Renal cortex interstitium (tissue), 15 donors: Measurements from ENCODE around the gene RNU1-1. TPM values are rescaled to one million over a fixed set of nuclear protein-coding genes. Genes with fewer than 3 reads are reported as not detected.
"Not testable (repeated sequence)": the region's sequence is repeated elsewhere in the genome, so short reads cannot be mapped to it uniquely, and the experiment has no call there.

Experiments
- DNase-seq, 11 donors: peaks; one replicate each; pipeline ENCODE4 v3.0.0-alpha.2; 2013; ENCODE audit warnings: low read depth in 9 of 11, low spot score in 4 of 11; ENCODE audit errors: extremely low read depth in 1 of 11
- long read RNA-seq, 16 experiments: transcript quantifications; one replicate each; lab custom pipeline, GENCODE V29; 2026
- polyA plus RNA-seq, 3 donors: library from polyadenylated mRNA; unstranded; fragments of 120-200 nt; gene quantifications; one replicate each; pipeline ENCODE4 v1.2.1, GENCODE V29; 2013; ENCODE audit not compliant: insufficient read length in 3 of 3

RNU1-1 gene
- polyA plus RNA-seq = 1 to 10 TPM in 1 of 3 donors, not detected in 2; 1.5 TPM
- long read RNA-seq, donor 1 = 0 reads
- long read RNA-seq, donor 2 = 0 reads
- long read RNA-seq, donor 3 = 0 reads
- long read RNA-seq, donor 4 = 0 reads
- long read RNA-seq, donor 5 = 0 reads
- long read RNA-seq, donor 6, partial matches to known transcripts = 0 of 1 reads
- long read RNA-seq, donor 6, other reads (novel, unspliced or antisense) = 0 of 1 reads
- long read RNA-seq, donor 7 = 0 reads
- long read RNA-seq, donor 8, partial matches to known transcripts = 0 of 4 reads
- long read RNA-seq, donor 8, other reads (novel, unspliced or antisense) = 0 of 4 reads
- long read RNA-seq, donor 9 = 0 reads
- long read RNA-seq, donor 10 = 0 reads
- long read RNA-seq, donor 11 = 0 reads
- long read RNA-seq, donor 12 = 0 reads
- long read RNA-seq, donor 13, partial matches to known transcripts = 0 of 4 reads
- long read RNA-seq, donor 13, other reads (novel, unspliced or antisense) = 0 of 4 reads
- long read RNA-seq, donor 14 = 0 reads
- long read RNA-seq, donor 15 = 0 reads
- long read RNA-seq, donor 16 = 0 reads

- peak in 9 of 11 donors; percentile 47 to 85 (median 71) for DNase-seq
Measured at GRCh38 chr1:16514107-16515055, at the start of gene RNU1-1. TSS of gene RNU1-1 (minus strand) at chr1:16514285.

GRCh38 chr1:16561035-16561434 is 47.0 kb upstream of the RNU1-1 start:
- not testable (repeated sequence) for DNase-seq

DNA sequence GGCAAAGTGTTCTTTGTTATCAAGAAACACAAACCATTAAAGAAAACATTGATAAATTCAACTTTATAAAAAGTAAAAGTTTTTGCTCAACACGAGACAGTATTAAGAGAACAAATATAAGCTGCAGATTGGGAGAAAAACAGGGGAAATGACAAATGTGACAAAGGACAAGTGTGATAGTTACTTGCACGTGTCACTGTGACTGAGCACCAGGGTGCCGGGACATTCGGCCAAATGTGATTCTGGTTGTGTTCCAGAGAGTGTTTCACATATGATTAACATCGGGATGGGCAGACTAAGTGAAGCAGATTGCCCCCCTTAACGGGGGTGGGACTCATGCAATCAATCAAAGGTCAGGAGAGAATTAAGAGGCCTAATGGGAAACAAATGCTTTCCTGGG is 46.4 kb upstream of the RNU1-1 start:
- not testable (repeated sequence) for DNase-seq

DNA sequence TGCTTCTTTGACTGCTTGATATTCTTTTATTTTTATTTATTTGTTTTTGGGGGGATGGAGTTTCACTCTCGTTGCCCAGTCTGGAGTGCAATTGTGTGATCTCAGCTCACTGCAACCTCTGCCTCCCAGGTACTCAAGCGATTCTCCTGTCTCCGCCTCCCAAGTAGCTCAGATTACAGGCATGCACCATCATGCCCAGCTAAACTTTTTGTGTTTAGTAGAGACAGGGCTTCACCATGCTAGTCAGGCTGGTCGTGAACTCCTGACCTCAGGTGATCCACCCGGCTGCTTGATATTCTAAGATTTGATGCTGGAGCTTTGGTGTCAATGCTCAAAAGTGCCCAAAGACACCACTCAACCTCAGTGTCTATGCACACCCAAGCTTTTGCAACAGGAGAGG is 45.6 kb upstream of the RNU1-1 start:
- DNase-seq = not testable (repeated sequence)

DNA sequence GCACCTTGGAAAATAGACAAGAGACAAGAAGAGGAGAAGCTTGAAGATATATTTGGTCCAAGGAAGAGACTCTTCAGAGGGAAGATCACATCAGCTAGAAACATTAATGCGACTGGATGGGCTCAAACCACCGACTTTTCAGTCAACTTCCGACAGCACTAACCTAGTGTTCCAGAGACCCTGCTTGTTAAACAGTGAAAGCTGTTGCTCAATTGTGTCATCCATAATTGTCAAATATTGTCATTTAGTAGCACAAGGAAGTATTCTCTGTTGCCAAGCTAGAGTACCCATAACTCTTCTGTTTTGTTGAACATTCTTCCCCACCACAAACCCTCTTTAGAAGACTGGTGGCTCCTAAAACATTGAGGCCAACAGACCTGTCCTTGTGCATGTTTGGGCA is 42.9 kb upstream of the RNU1-1 start:
- not testable (repeated sequence) for DNase-seq

GRCh38 chr1:16553244-16553643 is 39.2 kb upstream of the RNU1-1 start:
- DNase-seq = not testable (repeated sequence)

GRCh38 chr1:16550212-16550918 is 36.3 kb upstream of the RNU1-1 start:
- DNase-seq = not testable (repeated sequence)

GRCh38 chr1:16549545-16549944 is 35.5 kb upstream of the RNU1-1 start:
- DNase-seq = not testable (repeated sequence)

DNA sequence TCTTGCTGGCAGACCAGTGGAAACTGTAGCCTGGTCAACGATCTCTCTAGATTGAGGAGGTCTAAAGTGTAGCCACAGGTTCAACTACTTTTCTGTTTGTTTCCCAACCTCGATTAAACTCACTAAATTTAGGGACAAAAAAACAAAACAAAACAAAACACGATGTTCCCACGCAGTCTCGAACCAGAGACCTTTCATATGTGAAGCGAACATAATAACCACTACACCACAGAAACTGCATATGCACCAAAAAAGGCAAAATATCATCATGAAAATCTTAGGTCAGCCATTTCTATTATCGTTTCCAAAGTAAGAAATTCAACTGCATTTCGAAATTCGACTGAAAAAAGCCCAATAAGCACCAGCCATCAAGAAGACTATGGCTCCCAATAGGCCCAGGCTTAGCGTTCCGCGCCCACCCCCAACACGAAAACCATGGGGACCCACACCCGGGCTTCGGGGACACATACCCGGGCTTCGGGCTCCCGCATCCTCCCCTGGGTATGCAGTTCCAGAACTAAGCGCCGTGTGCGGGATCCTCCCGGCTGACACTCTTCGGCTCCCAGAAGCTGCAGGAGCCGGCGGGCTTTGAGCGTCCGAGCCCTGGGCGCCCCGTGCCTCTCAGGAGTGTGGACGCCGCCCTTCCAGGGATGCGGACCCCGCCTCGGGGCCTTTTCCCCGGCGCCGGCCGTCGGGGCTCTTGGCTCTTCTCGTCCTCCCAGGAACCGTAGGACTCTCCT is 33.6 kb upstream of the RNU1-1 start:
- DNase-seq = not testable (repeated sequence)

DNA sequence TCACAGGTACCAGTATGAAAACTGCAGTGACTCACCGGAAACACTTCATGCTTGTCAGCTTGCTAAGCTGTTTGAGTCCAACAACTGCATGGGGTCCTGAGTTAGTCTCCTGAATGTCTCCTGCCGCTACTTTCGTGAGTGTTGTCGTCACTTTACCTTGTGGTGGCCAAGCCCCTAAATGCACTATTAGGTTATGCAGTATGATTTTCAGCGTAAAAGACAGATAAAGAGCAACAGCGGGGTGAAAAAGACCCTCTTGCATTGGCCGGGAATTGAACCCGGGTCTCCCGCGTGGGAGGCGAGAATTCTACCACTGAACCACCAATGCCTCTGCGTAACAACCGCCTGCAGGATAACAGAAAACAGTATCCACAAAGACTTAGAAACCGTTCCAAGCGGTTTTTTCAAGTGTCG is 31.6 kb upstream of the RNU1-1 start:
- DNase-seq = not testable (repeated sequence)

DNA sequence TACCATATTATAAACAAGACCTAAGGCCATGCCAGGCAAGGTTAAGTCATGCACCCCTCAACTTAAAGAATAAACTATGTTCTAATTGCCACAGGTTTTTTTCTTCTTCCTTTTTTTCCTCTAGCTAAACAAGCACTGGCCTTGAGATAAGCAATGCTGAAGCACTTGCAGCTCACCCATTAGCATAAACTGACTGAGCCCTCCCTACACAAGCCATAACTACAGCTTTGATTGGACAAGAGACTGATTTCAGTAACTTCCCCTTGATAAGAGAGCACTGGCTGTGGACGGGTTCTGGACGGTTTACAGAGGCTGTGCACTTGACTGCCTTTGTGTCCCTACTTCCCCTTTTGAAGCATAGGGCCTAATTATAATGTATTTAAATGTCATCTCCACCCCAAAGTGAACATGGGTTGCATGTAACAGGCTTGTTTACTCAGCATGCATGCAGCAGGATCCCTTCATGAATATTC is 26.4 kb upstream of the RNU1-1 start:
- DNase-seq = not testable (repeated sequence)

- not testable (repeated sequence) for DNase-seq
Measured at GRCh38 chr1:16537528-16537927, 23.4 kb upstream of the RNU1-1 start.

DNA sequence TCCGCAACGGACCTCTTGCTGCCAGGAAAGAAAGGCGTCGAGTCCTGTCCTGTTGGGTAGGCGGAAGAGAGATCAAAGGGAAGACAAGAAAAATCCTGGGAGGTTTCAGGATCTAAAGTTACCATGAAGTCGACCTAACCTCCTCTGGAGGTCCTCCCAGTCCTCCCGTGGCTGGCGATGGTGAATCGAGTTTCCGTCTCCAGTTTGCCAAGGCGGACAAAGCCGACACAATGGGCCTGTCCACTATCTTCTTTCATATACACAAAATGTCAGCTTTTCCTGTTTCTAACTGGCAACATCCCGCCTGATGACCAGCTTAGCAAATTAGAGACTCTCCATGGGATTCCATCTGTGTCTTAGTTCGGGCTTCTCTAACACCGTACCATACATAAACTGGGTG is 22.7 kb upstream of the RNU1-1 start:
- DNase-seq = not testable (repeated sequence)

DNA sequence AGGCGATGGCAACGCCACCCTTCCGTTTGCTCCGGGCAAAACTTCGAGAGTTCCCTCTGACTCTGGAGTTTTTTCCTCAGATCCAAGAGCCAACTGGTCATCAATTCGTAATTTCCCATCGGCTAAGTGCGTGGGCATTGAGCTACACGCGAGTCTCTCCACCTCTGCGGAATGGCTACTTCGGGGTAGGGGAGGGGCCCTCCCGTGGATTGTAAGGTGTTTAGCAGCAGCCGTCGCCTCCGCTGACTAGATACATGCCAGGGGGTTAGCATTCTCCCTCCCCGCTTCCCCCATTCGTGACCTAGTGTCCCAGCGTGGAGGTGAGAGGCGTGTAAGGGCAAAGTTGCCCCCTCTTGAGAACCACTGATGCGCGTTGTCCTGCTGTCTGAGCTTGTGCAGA is 21.8 kb upstream of the RNU1-1 start:
- DNase-seq = not testable (repeated sequence)

GRCh38 chr1:16535487-16535886 is 21.4 kb upstream of the RNU1-1 start:
- not testable (repeated sequence) for DNase-seq

GRCh38 chr1:16534829-16535456 is 20.9 kb upstream of the RNU1-1 start:
- DNase-seq = not testable (repeated sequence)

DNA sequence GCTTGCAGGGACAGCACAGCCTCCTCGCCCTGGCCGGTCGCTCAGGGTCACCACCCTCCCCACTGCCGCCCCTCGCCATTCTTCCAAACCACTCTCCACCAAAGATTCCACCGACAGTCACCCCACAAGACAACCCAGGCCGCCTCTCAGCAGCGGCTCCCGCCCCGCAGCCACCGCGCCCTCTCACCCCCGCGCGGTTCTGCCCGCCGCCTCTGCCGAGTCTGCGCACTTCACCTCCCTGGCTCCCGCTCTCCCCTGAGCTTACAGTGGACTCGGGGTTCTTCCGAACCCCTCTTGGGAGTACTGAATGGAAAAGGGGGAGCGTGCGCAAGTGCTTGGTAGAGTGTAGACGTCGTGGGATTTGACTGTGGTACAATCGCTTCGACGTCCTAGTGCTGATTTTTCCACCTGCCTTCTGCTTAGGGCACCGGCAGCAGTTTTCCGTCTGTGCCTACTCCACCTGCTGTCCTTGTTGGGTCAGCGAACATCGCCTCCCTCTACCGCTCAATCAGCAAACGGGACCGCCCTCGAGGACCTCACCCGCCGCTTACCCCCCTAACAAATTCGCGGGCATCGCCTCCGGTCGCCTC is 20.2 kb upstream of the RNU1-1 start:
- DNase-seq = not testable (repeated sequence)
